ENCODE data around the gene HDAC9.

The HDAC9 gene

GRCh38 chr7:18535810-18536415 is 40.4 kb downstream of the HDAC9 start:
- no peak overlapping the region for H3K27ac ChIP-seq
- TF ChIP-seq ZFX (IDR thresholded peaks at IDR 0.05) (no peak), CTCF (conservative IDR thresholded peaks at IDR 0.05) (no peak)

GRCh38 chr7:18536486-18536885 is 40.9 kb downstream of the HDAC9 start:
- no peak overlapping the region for H3K27ac ChIP-seq
- no peak for TF ChIP-seq ZFX (IDR thresholded peaks at IDR 0.05)
- no peak for TF ChIP-seq CTCF (conservative IDR thresholded peaks at IDR 0.05)

- no peak overlapping the region for H3K27ac ChIP-seq
- TF ChIP-seq ZFX (IDR thresholded peaks at IDR 0.05) (no peak), CTCF (conservative IDR thresholded peaks at IDR 0.05) (no peak)
These were observed 43.2 kb downstream of the HDAC9 start for GRCh38 chr7:18538554-18539250.

DNA sequence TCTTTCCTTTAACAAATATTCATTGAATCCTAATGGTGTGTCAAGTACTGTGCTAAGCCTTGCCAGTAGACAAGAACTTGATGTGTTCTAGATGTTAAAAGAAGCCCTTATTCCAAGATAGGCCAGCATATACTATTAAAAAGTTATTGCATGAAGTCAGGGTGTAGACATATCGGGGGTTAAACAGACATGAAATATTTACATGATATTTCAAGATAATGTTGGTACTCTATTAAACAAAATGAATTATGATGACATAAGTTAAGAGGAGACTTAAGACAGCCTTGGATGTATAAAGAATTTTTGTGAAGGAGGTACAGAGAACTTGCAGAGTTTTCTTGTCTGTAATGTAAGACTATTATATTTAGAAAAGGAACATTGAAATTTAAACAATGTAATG is 44.8 kb downstream of the HDAC9 start:
- TF ChIP-seq CTCF (conservative IDR thresholded peaks at IDR 0.05) (no peak), ZFX (IDR thresholded peaks at IDR 0.05) (no peak)

GRCh38 chr7:18541181-18541870 is 45.8 kb downstream of the HDAC9 start:
- TF ChIP-seq CTCF (conservative IDR thresholded peaks at IDR 0.05) (no peak), ZFX (IDR thresholded peaks at IDR 0.05) (no peak)
- no peak overlapping the region for H3K27ac ChIP-seq

More for the DNA sequence above, 44.8 kb downstream of the HDAC9 start:
- no peak overlapping the region for H3K27ac ChIP-seq

- H3K27ac ChIP-seq = no peak overlapping the region
- TF ChIP-seq ZFX (IDR thresholded peaks at IDR 0.05) (no peak), CTCF (conservative IDR thresholded peaks at IDR 0.05) (no peak)
These were observed 46.3 kb downstream of the HDAC9 start for GRCh38 chr7:18541871-18542212.

GRCh38 chr7:18546576-18546975 is 51.0 kb downstream of the HDAC9 start:
- TF ChIP-seq CTCF (conservative IDR thresholded peaks at IDR 0.05) (no peak), ZFX (IDR thresholded peaks at IDR 0.05) (no peak)
- H3K27ac ChIP-seq = no peak overlapping the region
